Mesendoderm (in vitro differentiated cells): Measurements from ENCODE around the gene USP31.

Source experiments
- DNase-seq: peaks from one replicate; pipeline ENCODE4 v3.0.0; 2013
- H2AK5ac ChIP-seq: 2 replicates; pipeline ENCODE4 v1.6.1; 2013; ENCODE audit warnings: low read length, inconsistent platforms
- H2BK120ac ChIP-seq: 2 replicates; pipeline ENCODE4 v1.6.1; 2013; ENCODE audit warnings: low read depth, mild to moderate bottlenecking, low read length, moderate library complexity, mixed read lengths
- H2BK15ac ChIP-seq: replicated peaks from 2 replicates; pipeline ENCODE4 v1.6.1; 2013; ENCODE audit warnings: low read depth, mild to moderate bottlenecking, moderate library complexity
- H2BK5ac ChIP-seq: 2 replicates; pipeline ENCODE4 v1.6.1; 2013; ENCODE audit warnings: low read length, inconsistent platforms
- H3K18ac ChIP-seq: 2 replicates; pipeline ENCODE4 v1.6.1; 2013; ENCODE audit warnings: mild to moderate bottlenecking, low read length, mixed read lengths
- H3K23ac ChIP-seq: one replicate; pipeline ENCODE4 v1.6.1; 2013; ENCODE audit warnings: low read length
- H3K27ac ChIP-seq: 2 replicates; pipeline ENCODE4 v1.5.1; 2013; ENCODE audit warnings: low read depth, mild to moderate bottlenecking, inconsistent platforms, low read length, moderate library complexity
- H3K27me3 ChIP-seq: 2 replicates; pipeline ENCODE4 v1.6.1; 2013; ENCODE audit warnings: low read length, control low read depth, mild to moderate bottlenecking, inconsistent platforms; ENCODE audit not compliant: insufficient read depth, poor library complexity
- H3K36me3 ChIP-seq: 2 replicates; pipeline ENCODE4 v1.6.1; 2013; ENCODE audit warnings: low read length, inconsistent platforms; ENCODE audit not compliant: control insufficient read depth, insufficient read depth
- H3K4ac ChIP-seq: one replicate; pipeline ENCODE4 v1.6.1; 2013; ENCODE audit warnings: low read depth, mild to moderate bottlenecking, low read length, moderate library complexity
- H3K4me1 ChIP-seq: 2 replicates; pipeline ENCODE4 v1.6.1; 2013; ENCODE audit warnings: low read depth, low read length, inconsistent platforms; ENCODE audit not compliant: control insufficient read depth
- H3K4me2 ChIP-seq: 2 replicates; pipeline ENCODE4 v1.6.1; 2013; ENCODE audit warnings: low read length
- H3K4me3 ChIP-seq: 2 replicates; pipeline ENCODE4 v1.5.1; 2013; ENCODE audit warnings: mild to moderate bottlenecking, low read length
- H3K56ac ChIP-seq: one replicate; pipeline ENCODE4 v1.6.1; 2013; ENCODE audit warnings: low read length
- H3K79me1 ChIP-seq: 2 replicates; pipeline ENCODE4 v1.6.1; 2013; ENCODE audit warnings: low read length, inconsistent platforms
- H3K79me2 ChIP-seq: 2 replicates; pipeline ENCODE4 v1.6.1; 2013; ENCODE audit warnings: mild to moderate bottlenecking, low read length; ENCODE audit not compliant: control insufficient read depth, insufficient read depth
- H3K9ac ChIP-seq: 2 replicates; pipeline ENCODE4 v1.6.1; 2013; ENCODE audit warnings: low read length, inconsistent platforms
- H4K5ac ChIP-seq: one replicate; pipeline ENCODE4 v1.6.1; 2013; ENCODE audit warnings: low read length
- H4K8ac ChIP-seq: one replicate; pipeline ENCODE4 v1.6.1; 2013; ENCODE audit warnings: low read depth, mild to moderate bottlenecking, control low read depth, low read length, moderate library complexity
- WGBS: extraction: QIAGEN DNeasy Blood & Tissue Kit; methylation state at CpG from one replicate; pipeline ENCODE4 v1.1.7; 2013; ENCODE audit warnings: low lambda C conversion rate, missing lambda C conversion rate; ENCODE audit not compliant: insufficient coverage; ENCODE audit errors: extremely low coverage; 5-methylcytosine and 5-hydroxymethylcytosine counted together

USP31 gene

DNA sequence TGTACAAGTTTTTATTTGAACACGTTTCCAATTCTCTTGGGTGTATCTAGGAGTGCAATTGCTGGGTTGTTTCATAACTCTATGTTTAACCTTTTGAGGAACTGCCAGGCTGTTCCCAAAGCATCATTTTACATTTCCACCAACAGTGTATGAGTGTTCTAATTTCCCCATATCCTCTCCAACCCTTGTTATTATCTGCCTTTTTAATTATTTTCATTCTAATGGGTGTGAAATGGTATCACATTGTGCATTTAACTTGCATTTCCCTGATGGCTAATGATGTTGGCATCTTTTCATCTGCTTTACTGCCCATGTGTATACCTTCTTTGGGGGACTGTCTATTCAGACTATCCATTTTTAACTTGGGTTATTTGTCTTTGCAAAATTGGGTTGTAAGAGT is 104.2 kb downstream of the USP31 start:
- no peak overlapping the region for H3K23ac ChIP-seq
- no peak overlapping the region for H2BK5ac ChIP-seq
- H3K79me1 ChIP-seq = no peaks in the 10 kb centered on the region
- no peaks in the 10 kb centered on the region for H3K27me3 ChIP-seq
- no peak overlapping the region for H3K4me3 ChIP-seq
- H4K5ac ChIP-seq = no peak overlapping the region
- no peak overlapping the region for H3K18ac ChIP-seq
- H3K4me2 ChIP-seq = no peak overlapping the region
- no peak overlapping the region for H4K8ac ChIP-seq
- no peak overlapping the region for H2BK15ac ChIP-seq
- no peak overlapping the region for H3K27ac ChIP-seq
- no peaks in the 10 kb centered on the region for H3K36me3 ChIP-seq
- DNase-seq = no peak
- no peak overlapping the region for H2BK120ac ChIP-seq
- WGBS = no CpG with 5 or more reads among the region's 1 CpG
- no peaks in the 10 kb centered on the region for H3K79me2 ChIP-seq
- H2AK5ac ChIP-seq = no peak overlapping the region
- H3K9ac ChIP-seq = no peak overlapping the region
- no peak overlapping the region for H3K56ac ChIP-seq
- H3K4me1 ChIP-seq = no peaks in the 10 kb centered on the region
- H3K4ac ChIP-seq = no peak overlapping the region

DNA sequence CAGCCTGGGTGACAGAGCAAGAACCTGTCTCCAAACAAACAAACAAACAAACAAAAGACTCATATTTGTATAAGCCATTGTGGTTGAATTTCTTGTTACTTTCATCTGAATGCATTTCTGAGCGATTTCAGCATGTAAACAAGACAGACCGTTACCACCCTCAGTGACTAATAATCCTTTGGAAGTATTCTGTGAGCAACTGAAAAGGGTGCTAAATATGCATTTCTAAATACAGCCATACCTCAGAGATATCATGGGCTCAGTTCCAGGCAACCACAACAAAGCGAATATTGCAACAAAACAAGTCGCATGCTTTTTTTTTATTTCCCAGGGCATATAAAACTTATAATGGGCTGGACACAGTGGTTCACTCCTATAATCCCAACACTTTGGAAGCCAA is 109.0 kb downstream of the USP31 start:
- no peak overlapping the region for H2BK5ac ChIP-seq
- DNase-seq = no peak
- WGBS = no CpG with 5 or more reads among the region's 4 CpGs
- H3K4me3 ChIP-seq = no peak overlapping the region
- no peaks in the 10 kb centered on the region for H3K4me1 ChIP-seq
- no peaks in the 10 kb centered on the region for H3K79me1 ChIP-seq
- no peak overlapping the region for H3K56ac ChIP-seq
- no peak overlapping the region for H2BK120ac ChIP-seq
- no peak overlapping the region for H3K23ac ChIP-seq
- no peaks in the 10 kb centered on the region for H3K79me2 ChIP-seq
- no peak overlapping the region for H3K18ac ChIP-seq
- H3K4me2 ChIP-seq = no peak overlapping the region
- no peak overlapping the region for H2AK5ac ChIP-seq
- no peaks in the 10 kb centered on the region for H3K36me3 ChIP-seq
- H3K4ac ChIP-seq = no peak overlapping the region
- H3K9ac ChIP-seq = no peak overlapping the region
- H2BK15ac ChIP-seq = no peak overlapping the region
- no peak overlapping the region for H3K27ac ChIP-seq
- no peak overlapping the region for H4K8ac ChIP-seq
- no peak overlapping the region for H4K5ac ChIP-seq
- no peaks in the 10 kb centered on the region for H3K27me3 ChIP-seq

DNA sequence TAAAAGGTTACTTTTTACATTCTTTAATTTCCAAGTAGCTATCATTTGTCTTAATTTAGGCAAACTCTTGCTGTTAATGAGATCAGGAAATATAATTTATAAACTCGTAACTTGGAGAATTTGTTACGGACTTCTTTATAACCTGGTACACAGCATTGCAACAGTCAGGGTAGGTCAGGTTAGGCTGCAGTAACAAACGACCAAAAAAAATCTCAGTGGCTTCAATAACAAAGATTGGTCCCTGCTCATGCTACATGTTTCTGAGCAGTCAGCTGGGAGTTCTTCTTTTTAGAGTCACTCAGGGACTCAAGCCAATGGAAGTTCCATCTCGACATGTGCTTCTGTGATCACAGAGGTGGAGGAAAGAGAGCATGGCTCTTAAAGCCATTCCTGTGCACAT is 110.1 kb downstream of the USP31 start:
- H3K27me3 ChIP-seq = no peaks in the 10 kb centered on the region
- DNase-seq = no peak
- no peak overlapping the region for H3K9ac ChIP-seq
- no peak overlapping the region for H4K8ac ChIP-seq
- no peaks in the 10 kb centered on the region for H3K36me3 ChIP-seq
- no peak overlapping the region for H3K4ac ChIP-seq
- no peak overlapping the region for H3K4me2 ChIP-seq
- no peaks in the 10 kb centered on the region for H3K79me1 ChIP-seq
- H2BK120ac ChIP-seq = no peak overlapping the region
- no peak overlapping the region for H2BK5ac ChIP-seq
- no peaks in the 10 kb centered on the region for H3K4me1 ChIP-seq
- no peak overlapping the region for H2BK15ac ChIP-seq
- H3K27ac ChIP-seq = no peak overlapping the region
- no CpG with 5 or more reads among the region's 4 CpGs for WGBS
- H3K23ac ChIP-seq = no peak overlapping the region
- H3K56ac ChIP-seq = no peak overlapping the region
- no peak overlapping the region for H3K18ac ChIP-seq
- H3K4me3 ChIP-seq = no peak overlapping the region
- no peak overlapping the region for H2AK5ac ChIP-seq
- H3K79me2 ChIP-seq = no peaks in the 10 kb centered on the region
- no peak overlapping the region for H4K5ac ChIP-seq

DNA sequence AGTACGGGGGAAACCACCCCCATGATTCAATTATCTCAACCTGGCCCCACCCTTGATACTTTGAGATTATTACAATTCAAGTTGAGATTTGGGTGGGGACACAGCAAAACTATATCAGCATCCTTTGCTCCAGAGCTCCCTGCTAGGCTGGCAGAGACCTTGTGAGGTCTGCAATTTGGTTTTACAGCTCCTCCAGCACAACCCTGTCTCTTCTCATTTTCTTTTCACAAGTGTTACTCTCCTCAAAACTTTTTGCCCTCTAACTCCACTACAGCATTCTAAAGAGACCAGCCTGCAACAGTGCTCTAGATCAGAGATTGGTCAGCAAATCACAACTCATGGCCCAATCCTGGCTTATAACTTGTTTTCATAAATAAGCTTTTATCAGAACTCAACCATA is 114.0 kb downstream of the USP31 start:
- no peak overlapping the region for H2BK5ac ChIP-seq
- no peak overlapping the region for H2BK15ac ChIP-seq
- H3K23ac ChIP-seq = no peak overlapping the region
- no peak overlapping the region for H3K4me2 ChIP-seq
- H3K27me3 ChIP-seq = no peaks in the 10 kb centered on the region
- H3K79me2 ChIP-seq = no peaks in the 10 kb centered on the region
- no peak overlapping the region for H3K56ac ChIP-seq
- no peak overlapping the region for H4K5ac ChIP-seq
- H3K4me3 ChIP-seq = no peak overlapping the region
- H2AK5ac ChIP-seq = no peak overlapping the region
- no peak for DNase-seq
- WGBS = no CpG with 5 or more reads among the region's 1 CpG
- H2BK120ac ChIP-seq = no peak overlapping the region
- no peak overlapping the region for H3K27ac ChIP-seq
- no peaks in the 10 kb centered on the region for H3K36me3 ChIP-seq
- no peak overlapping the region for H3K18ac ChIP-seq
- H3K4ac ChIP-seq = no peak overlapping the region
- no peak overlapping the region for H4K8ac ChIP-seq
- no peaks in the 10 kb centered on the region for H3K4me1 ChIP-seq
- no peaks in the 10 kb centered on the region for H3K79me1 ChIP-seq
- no peak overlapping the region for H3K9ac ChIP-seq

DNA sequence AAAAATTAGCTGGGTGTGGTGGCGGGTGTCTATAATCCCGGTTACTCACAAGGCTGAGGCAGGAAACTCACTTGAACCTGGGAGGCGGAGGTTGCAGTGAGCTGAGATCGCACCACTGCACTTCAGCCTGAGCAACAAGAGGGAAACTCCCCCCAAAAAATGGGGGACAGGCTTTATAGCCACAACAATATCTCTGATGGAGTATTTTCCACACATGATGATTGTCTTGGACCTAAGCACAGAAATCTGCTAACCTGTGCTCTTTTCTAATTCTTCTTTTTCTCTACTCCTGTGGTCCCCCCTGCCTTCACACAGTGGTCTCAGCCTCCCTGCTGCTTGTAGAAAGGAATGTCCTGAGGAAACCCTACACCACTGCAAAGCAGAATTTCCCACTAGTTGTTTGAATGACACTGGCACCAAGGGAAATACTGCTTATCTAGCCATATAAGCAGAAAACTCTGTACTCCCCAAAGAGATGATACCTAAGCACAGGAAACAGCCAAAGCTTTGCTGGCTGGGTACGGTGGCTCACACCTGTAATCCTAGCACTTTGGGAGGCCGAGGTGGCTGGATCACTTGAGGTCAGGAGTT is 117.6 kb downstream of the USP31 start:
- no peak overlapping the region for H3K4me3 ChIP-seq
- H3K4me2 ChIP-seq = no peak overlapping the region
- H3K9ac ChIP-seq = no peak overlapping the region
- H3K27ac ChIP-seq = no peak overlapping the region
- no peak overlapping the region for H3K18ac ChIP-seq
- H3K56ac ChIP-seq = no peak overlapping the region
- no peaks in the 10 kb centered on the region for H3K4me1 ChIP-seq
- H2BK120ac ChIP-seq = no peak overlapping the region
- peak; percentile 22 for DNase-seq
- no CpG with 5 or more reads among the region's 6 CpGs for WGBS
- H3K79me1 ChIP-seq = no peaks in the 10 kb centered on the region
- H3K4ac ChIP-seq = no peak overlapping the region
- no peaks in the 10 kb centered on the region for H3K79me2 ChIP-seq
- H2AK5ac ChIP-seq = no peak overlapping the region
- H4K8ac ChIP-seq = no peak overlapping the region
- H2BK5ac ChIP-seq = no peak overlapping the region
- no peak overlapping the region for H2BK15ac ChIP-seq
- no peaks in the 10 kb centered on the region for H3K27me3 ChIP-seq
- no peaks in the 10 kb centered on the region for H3K36me3 ChIP-seq
- no peak overlapping the region for H3K23ac ChIP-seq
- no peak overlapping the region for H4K5ac ChIP-seq

DNA sequence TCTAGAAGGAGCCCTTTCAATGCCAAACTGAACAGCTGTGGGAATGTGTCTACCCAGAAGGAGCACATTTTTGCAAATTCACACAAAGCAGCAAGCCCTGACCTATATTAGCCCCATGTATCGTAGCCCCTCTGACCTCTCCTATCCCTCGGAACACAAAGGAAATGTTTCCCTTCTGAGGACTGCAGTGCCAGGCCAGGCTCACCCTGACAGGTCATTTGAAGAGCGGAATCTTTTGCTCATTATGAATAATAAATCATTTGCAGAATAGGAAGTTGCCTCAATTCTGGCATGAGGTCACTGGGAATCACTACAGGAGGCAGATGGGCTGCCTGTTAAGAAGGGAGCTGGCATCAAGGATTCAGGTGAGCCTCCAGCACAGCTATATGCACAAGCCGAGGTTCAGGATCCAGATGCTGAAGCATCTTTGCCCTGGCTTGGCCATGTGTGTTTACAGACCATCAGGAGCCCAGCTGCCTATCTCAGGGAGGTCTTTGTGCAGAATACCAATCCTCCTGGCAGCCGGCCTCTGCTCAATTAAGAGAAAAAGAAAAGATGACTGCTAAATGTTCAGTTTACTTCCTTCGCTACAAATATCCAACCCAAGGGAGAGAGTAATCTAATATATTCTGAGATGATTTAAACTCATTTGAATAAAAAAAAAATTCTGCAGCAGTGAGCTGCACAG is 119.4 kb downstream of the USP31 start:
- Histone ChIP-seq H3K4me3 (no peak overlapping the region), H4K8ac (no peak overlapping the region), H2BK120ac (no peak overlapping the region), H3K4ac (no peak overlapping the region), H2AK5ac (no peak overlapping the region), H3K27me3 (no peaks in the 10 kb centered on the region), H3K23ac (no peak overlapping the region), H2BK15ac (no peak overlapping the region), H3K4me2 (no peak overlapping the region), H3K27ac (no peak overlapping the region), H3K18ac (no peak overlapping the region), H4K5ac (no peak overlapping the region), H3K4me1 (no peaks in the 10 kb centered on the region), H3K56ac (no peak overlapping the region), H3K36me3 (no peaks in the 10 kb centered on the region), H2BK5ac (no peak overlapping the region), H3K79me2 (no peaks in the 10 kb centered on the region), H3K9ac (no peak overlapping the region), H3K79me1 (no peaks in the 10 kb centered on the region)
- DNase-seq = no peak
- no CpG with 5 or more reads among the region's 6 CpGs for WGBS
